Bone marrow (tissue), 2 donors: ENCODE results near the gene GATAD2A.
A peak's percentile ranks its signal among the peaks of the same experiment; 100 is the strongest.
"Not testable (repeated sequence)": the region's sequence is repeated elsewhere in the genome, so short reads cannot be mapped to it uniquely, and the experiment has no call there.

ENCODE experiments used
- DNase-seq, 2 donors: peaks; one replicate each; lab custom pipeline; 2025; lab: John Stamatoyannopoulos, UW

Gene GATAD2A

DNA sequence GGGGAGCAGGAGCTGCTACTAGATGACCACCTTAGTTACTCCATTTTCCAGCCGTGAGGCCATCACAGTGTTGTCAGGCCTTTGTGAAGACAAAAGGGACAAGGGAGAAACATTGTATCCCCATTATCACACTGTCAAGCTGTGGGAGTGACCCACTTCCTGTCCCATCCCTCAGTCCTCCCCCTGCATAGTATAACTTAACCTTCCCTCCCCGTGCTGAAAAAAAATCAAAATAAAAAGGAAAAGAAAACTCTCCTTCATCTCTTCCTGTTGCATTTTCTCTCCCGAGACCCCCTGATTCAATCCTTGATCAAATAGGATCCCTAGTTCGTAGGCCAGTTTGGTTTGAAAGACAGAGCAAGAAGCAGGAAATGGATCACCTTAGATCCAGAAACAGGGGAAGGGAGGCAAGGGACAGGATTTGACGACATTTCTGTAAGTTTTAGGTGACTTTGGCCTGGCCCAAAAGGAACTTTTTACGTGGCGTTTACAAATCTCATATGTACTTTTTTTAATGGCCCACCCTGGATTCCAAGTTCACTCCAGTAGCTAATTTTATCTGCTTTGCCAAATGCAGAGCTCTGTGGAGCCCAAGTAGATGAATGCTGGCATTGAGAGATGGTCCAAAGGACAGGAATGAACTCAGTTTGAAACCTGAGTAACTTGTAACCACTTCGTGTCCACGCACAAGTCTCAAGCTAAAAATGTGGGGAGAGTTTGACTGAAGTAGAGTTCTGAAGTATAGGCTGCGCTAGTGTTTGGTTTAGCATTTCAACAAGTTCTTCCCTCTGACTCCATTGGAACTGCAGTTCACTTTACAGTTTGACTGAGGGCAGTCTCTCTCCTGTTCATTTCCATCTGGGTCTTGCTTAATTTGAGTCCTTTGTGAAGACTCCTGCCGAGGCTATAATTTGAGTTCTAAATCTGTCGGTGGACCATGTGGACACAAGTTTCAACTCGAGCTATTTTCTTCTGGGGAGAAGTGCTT is 16.6 kb upstream of the GATAD2A start:
- DNase-seq: no peak

DNA sequence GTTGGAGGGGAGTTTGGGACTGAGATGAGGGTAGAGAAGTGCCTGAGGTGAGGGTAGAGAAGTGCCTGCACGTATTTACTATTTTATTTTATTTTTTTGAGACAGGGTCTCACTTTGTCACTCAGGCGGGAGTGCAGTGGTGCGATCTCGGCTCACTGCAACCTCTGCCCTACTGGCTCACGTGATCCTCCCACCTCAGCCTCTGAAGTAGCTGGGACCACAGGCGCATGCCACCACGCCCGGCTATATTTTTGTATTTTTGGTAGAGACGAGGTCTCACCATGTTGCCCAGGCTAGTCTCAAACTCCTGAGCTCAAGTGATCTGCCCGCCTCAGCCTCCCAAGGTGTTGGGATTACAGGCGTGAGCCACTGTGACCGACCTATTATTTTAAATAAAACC is 15.8 kb upstream of the GATAD2A start:
- not testable (repeated sequence) for DNase-seq

DNA sequence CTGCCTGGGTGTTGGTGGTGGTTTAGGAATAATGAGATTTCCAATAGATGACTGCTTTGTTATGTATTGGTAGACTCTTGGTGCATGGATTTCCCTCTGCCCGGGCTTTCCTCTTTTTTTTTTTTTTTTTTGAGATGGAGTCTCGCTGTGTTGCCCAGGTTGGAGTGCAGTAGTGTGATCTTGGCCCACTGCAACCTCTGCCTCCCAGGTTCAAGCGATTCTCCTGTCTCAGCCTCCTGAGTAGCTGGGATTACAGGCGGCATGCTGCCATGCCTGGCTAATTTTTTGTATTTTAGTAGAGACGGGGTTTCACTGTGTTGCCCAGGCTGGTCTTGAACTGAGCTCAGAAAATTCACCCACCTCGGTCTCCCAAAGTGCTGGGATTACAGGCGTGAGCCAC is 11.1 kb upstream of the GATAD2A start:
- not testable (repeated sequence) for DNase-seq

DNA sequence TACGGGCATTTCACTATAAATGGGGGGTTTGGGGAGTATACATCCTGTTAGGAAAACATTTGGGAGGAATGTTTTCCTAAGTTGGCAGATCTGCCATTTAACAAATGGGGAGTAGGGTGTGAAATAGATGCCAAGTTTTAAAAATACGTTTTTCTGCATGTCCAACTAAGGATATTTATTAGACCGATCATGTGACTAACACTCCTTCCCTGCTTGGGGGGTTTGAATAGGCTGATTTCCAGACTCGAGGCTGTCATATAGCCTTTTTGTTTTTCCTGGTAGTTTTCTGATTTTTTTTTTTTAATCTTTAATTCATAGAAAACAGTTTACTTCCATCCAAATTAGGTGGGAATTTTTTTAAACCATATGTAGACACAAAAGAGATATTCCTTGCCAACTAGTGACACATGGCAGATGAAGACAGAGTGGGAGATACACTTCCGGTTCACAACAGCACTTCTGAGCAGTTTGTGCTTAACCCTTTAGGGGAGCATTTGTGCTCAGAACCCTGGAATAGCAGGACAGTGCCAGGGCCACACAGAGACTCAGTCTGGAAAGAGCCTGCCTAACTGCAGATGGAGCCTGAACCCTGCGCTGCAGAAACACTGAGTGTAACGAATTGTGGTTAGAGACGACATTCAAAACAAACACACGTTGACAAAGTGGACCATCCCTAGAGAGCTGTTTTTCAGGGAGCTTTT is 5.6 kb upstream of the GATAD2A start:
- DNase-seq: no peak

DNA sequence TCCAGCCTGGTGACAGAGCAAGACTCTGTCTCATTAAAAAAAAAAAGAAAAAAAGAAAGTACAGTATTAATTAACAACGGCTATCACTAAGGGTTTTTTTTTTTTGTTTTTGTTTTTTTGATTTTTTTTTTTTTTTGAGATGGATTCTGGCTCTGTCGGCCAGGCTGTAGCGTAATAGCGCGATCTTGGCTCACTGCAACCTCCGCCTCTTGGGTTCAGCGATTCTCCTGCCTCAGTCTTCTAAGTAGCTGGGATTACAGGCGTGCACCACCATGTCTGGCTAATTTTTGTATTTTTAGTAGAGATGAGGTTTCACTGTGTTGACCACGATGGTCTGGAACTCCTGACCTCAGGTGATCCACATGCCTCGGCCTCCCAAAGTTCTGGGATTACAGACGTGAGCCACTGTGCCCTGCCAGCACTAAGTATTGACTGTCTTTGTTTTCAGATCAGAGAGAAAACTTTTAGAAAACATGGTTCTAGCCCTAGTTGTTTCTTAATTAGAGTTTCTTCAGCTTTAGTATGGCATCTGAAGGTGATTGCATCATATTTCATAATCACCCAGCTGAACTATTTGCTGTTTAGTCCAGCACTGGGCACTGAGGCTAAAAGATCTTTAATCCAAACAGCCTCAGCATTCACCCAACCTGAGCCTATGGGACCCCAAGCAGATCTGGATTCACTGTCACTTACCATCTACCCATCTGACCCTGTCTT is 2.7 kb upstream of the GATAD2A start:
- no peak for DNase-seq

DNA sequence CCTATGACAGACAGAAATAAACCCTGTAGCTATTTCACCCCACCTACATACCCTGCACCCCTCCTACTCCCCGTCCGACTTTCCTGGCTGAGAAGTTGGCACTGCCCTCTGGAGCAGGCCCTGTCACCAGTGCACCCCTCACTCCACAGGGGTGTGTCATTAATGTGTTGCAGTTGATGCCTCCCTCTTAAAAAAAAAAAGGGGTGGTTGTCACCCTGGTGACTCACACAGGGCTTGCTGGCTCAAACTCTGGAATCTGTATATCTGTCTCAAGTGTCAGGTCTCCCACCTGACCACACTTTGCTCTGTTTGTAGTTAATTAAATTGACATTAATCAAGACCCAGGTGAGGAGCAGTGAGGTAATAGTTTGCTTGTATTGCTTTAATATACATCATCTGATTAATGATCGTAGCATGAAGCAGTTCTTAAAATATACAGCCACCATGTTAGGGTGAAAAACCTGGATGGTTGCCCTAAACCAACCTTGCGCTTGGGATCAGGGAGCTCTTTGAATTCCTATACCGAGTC is 2.0 kb upstream of the GATAD2A start:
- peak; percentile 5 to 41 for DNase-seq

DNA sequence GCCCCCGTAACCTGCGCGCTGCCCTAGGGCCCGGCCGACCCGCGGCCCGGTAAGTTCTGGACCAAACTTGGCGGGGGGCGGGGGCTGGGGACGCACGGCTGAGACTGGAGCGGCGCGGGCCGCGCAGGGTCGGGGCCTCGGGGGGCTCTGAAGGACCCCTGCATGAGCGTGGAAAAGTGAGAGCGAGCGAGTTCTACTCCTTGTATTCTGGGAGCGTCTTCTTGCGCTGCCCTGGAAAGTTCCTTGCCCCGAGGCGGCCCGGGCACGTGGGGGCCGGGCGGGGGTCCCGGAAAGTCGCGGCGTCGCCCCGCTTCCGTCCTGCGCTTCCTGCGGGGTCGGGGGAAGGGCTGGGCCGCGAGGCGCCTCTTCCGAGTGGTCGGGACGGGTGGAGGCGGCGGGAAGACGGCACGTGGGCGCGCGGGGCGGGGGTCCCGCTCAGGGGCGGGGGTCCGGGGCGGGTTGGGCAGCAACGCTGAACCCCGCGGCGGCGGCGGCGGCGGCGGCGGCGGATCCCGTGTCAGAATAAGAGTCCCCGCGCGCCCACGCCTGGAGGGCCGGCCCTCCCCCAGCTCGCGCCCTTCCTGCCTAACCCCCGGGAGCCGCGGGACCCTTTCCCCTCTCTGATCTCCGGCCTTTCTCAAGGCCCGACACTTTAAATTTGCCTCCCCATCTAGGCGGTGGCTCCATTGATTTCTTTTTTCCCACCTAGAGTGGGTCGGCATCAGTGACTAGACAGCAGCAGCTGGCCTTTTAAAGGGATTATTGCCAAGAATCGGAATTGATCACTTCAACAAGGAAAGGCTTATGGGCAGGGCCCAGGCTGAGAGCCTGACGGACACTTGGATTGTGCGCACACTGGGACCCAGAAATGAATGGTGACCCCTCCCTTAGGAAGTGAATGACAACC is 749 bp downstream of the GATAD2A start:
- peak in 1 of 2 donors; percentile 28 for DNase-seq

DNA sequence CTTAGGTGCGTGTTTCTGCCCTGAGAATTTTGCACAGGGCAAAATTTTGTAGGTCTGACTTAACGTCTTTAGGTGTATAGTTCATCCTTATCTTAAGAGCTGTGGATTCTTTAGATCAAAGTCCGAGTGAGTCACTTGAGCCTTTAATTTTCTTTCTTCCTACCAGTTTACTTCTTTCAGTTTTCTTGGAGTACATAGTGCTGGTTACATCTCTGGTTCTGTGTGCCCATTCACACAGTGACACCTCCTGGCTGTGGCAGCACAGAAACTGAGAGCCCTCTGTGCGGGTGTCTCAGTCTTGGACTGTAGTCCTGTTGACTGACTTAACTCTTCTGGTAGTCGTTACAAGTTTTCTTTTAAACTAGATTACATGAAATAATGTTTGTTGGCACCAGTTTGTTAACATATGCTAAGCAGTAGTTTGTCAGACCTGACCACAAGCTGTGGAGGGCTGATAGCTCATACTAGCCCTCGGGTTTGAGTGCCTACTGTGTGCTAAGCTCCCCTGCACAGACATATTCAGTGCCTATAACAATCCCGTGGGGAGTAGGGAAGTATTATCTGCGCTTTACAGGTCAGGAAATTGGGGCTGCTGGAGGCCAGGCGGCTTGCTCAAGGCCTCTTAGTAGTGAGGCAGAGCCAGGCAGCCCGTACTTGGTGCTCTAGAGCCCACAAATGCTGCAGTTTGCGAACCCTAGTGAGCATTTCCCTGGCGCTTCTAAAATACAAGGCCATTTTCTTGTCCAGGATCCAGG is 1.6 kb downstream of the GATAD2A start:
- DNase-seq: peak; percentile 13 to 22

DNA sequence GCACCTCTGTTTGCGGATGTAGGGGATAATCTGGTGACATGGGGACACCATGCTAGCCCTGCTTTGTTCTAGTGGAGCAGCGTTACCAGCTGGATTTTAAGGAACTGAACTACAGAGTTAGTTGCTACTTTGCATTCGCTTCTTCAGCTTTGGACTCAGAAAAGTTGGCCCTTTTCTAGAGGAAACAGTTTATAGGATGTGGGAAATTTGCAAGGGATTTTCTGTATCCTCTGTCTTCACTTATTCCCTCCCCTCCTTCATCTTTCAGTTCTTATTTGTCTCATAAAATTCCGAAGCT is 2.1 kb downstream of the GATAD2A start:
- no peak for DNase-seq

DNA sequence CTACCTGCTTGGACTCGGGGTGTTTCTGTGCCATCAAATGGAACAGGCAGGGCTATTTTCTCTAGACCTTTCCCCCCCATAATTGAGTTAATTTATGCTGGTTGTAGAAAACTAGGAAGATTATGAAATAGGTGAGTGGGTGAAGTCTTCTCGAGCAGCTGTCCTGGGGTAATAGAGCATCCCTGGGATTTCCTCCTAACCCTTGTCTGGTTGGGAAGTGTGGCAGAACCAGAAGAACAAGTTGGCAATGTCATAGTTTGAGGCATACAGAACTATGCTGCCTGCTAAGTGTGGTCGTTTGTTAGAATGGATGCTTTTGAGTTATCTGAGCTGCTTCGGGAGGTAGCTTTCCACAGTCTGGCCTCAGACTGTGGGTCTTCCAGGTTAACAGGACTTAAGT is 3.7 kb downstream of the GATAD2A start:
- DNase-seq: no peak

DNA sequence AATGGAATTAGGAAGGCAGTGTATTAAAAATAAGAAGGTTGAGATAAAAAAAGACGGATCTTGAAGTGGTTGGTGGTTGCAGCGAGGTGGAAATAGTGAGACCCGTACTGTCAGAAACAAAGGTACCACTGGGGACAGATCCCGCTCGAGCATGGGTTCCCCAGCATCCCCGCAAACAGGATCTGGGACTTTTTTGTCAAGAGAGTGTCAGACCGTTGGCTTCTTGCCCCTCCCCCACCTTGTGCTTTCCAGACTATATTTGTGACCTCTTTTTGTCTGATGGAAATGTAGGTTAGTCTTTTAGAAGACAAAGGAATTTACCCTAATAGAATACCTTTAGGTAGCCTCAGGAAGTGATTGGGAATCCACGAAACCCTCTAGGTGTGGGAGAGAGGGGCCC is 4.2 kb downstream of the GATAD2A start:
- DNase-seq: no peak

DNA sequence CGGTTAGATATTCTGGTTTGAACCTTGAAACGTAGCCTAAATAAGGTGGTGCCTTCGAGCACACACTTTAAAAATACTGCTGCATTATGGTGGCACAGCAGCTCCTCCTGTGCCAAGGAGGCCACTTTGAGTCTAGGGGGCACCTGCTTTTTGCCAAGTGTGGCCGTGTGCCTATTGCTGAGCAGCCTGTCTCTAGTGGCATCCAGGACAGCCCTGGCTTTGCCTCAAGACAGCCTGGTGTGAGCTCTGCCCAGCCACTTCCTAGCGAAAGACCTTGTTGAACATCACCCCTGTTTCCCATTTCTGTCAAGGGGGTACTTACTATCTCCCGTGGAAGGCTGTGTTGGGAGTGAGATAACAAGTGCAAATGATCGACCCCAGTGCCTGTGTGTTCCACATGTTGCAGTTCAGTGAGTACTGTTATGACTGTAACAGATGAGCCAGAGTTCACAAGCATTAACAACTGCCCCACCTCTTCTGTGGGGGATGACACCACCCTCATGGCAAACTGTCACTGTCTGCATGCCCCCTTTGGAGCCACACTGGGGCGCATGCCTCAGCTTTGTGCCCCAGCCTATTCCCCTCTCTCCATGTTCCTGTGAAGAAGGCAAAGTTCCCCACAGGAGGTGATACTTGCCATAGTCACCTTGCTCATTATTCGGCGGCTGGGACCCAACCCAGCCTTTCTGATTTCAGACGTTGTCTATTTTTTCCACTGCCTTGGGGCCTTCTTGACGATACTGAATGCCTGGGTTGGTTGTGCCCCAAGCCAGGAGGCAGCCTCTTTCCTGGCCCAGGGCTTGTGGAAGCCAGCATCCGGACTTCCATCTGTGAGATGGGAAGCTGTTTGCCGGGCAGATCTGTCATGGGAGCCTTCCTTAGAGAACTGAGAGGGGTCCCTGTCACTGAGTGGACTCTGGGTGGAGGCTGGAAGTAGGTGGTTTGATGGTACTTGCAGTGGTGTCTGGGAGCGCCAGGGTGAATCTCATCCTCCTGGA is 5.4 kb downstream of the GATAD2A start:
- DNase-seq: no peak

DNA sequence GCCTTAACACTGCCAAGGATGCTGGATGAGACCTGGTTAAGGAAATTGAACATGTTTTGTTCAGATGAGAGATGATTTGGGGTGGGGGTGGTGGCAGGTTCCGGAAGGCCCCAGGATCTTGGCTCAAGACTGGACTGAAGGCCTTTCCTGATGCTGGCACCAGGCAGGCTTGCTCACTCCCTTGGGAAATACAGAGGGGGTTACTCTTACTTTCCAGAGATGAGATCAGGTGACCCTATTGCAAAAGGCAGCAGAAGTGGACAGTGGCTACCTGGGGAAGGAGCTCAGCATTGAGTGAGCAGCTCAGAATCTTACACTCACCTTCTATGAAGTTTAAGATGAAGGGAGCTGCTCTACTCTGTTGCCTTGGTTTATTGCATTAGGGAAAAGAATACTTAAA is 10.8 kb downstream of the GATAD2A start:
- no peak for DNase-seq

DNA sequence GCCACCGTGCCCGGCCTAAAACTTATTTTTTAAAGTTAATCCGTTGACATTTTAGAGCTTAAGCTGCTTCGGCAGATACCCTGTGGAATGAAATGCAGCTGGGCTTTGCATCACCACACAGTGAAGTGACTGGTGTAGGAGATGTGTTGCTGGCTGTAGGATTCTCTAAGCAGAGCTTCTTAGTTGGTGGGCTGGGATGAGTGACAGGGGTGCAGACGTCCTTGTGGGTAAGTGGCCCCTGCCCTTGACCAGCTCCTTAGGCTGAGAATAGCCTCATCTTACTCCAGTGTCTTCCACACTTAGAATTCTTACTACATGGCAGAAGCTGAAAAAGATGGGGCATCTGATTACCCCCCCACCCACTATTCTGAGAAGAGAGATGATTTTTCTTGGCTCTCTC is 11.6 kb downstream of the GATAD2A start:
- DNase-seq: no peak

DNA sequence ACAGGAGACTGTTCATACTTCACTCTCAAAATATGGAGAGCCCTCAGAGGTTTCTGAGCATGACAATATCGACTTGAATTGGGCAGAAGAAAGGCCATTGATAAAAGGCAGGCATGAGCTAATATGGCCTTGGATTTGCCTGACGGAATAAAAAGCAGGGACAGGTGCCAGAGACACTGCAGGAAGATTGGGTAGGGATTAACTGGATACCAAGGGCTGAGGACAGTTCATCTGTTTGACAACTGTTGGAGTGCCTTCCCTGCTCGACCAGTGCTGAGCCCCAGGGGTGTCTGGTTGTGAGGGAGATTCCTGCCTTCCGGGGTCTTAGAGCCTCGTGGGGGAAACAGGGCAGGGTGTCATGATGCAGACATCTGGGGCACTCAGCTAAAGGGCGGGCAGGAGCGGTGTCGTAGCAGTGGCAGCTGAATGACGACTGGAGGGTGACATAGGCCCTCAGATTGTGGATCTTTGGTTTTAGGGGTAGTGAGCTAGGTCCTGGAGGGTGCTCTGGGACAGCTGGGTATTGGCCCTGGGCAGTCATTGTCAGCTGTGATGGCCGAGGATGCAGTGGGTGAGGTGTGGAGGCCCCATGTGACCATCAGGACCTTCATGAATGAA is 12.3 kb downstream of the GATAD2A start:
- DNase-seq: no peak

DNA sequence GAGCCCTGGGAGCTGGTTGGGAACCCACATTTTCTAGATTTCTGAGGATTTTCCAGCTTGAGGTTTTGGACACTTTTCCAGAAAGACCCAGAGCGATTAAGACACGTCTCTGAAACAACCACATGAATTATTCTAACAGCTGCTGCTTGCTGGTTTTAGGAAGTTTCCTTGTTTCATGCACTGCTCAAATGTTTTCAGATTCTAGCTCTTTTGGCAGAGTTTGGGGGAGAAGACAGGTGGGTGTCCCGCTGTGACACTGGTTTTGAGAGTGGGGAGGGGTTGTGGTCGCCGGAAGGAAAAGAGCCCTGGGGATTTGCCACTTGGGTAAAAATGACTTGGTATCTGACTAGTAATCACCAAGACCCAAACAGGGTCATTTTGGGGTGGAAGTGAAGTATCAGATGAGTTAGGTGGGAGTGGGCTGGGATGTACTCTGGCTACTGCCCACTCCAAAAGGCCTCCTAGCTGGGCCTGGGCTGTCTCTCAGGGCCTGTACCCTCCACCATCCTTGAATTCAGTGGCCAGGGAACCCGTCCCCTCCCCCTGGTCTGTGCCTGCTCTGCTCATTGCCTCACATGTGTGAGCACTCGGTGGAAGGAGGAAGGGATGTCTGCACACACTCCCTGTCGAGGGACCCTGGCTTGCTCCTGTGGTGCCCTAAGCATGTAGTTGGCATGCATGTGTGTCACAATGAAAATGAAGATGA is 13.2 kb downstream of the GATAD2A start:
- no peak for DNase-seq

DNA sequence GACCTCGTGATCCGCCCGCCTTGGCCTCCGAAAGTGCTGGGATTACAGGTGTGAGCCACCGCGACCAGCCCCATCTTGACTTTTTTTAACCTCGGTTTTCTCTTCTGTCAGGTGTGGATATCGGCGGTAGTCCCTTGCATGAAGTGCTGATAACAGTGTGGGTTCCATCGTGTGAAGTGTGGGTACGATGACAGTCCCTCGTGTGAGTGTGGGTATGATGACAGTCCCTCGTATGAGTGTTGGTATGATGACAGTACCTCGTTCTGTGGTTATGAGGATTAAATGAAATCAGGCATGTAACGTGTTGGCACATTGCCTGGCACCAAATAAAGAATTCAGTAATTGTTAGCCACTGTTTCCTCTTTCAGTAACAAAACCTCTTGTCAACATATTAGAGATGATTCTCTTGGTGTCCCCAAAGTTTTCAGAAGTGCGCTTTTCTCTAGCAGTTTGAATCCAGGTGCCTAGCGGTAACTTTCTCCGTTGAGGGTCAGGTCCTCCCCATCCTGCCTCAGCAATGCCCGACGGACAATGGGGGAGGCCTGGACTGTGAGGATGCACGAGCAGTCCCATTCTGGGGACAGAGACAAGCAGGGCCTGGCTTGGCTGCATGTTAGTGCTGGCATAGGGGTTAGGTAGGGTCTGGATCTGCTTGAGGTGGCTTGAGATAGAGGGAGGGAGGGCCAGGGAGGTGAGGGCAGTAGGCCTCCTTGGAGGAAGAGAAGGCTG is 15.3 kb downstream of the GATAD2A start:
- DNase-seq: no peak

DNA sequence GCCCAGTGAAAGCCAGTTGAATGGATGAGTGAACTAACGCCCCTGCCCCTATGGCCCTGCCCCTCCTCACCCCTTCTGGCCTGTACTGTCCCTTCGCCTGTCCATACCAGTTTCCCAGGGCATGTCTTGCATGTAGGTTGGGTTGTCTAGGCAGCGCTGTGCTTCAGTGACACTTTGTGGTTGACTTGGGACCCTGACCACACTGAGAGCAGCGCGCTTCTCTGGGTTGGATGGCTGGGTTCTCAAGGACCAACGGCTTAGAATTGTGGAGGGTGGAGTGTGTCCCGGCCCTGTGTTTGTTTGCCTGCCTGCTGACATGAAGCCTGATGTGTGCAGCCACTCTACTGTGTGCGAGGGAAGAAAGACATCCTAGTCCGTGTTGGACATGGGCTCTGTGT is 15.8 kb downstream of the GATAD2A start:
- no peak for DNase-seq
